Gastrocnemius medialis (tissue), 4 donors: Measurements from ENCODE around the gene CAPZB. TPM values are rescaled to one million over a fixed set of nuclear protein-coding genes. Genes with fewer than 3 reads are reported as not detected.
A peak's percentile ranks its signal among the peaks of the same experiment; 100 is the strongest.

Experiments
- ATAC-seq, 2 donors: fragments of 150-250 bp; one replicate each; pipeline ENCODE4 v1.9.1; 2016
- DNase-seq, 2 donors: peaks; one replicate each; pipeline ENCODE4 v3.0.0-alpha.2; 2019
- H3K27ac ChIP-seq, 4 donors: fragments of 200-600 bp; sonication (generic); 1 replicate in 1 of 4; 2 replicates in 3 of 4; pipeline ENCODE4 v1.5.1; 2016 to 2018; ENCODE audit warnings: mild to moderate bottlenecking in 2 of 4, moderate library complexity in 1 of 4
- H3K27me3 ChIP-seq, 3 donors: fragments of 200-600 bp; sonication (generic) in 2 of 3; 1 replicate in 1 of 3; 2 replicates in 2 of 3; pipeline versions ENCODE4 v1.5.1 to v1.6.0; 2016 to 2019; ENCODE audit warnings: mild to moderate bottlenecking in 1 of 3, moderate library complexity in 1 of 3
- H3K36me3 ChIP-seq, 2 donors: fragments of 200-600 bp; sonication (generic) in 1 of 2; one replicate each; pipeline ENCODE4 v1.5.1; 2017 to 2018
- H3K4me1 ChIP-seq, 2 donors: fragments of 200-600 bp; sonication (generic) in 1 of 2; one replicate each; pipeline ENCODE4 v1.5.1; 2016 to 2017; ENCODE audit warnings: mild to moderate bottlenecking in 2 of 2
- H3K4me3 ChIP-seq, 4 donors: fragments of 200-600 bp; sonication (generic) in 3 of 4; 1 replicate in 1 of 4; 2 replicates in 3 of 4; pipeline ENCODE4 v1.5.1; 2016 to 2019; ENCODE audit warnings: mild to moderate bottlenecking in 2 of 4
- H3K9me3 ChIP-seq, 3 donors: fragments of 200-600 bp; sonication (generic) in 2 of 3; 1 replicate in 1 of 3; 2 replicates in 2 of 3; pipeline ENCODE4 v1.5.1; 2016 to 2019
- POLR2A ChIP-seq, 2 donors: fragments of 450-650 bp; IDR thresholded peaks; one replicate each; pipeline ENCODE4 v1.6.1; 2017; ENCODE audit warnings: antibody characterized with exemption in 2 of 2, mild to moderate bottlenecking in 2 of 2, moderate library complexity in 2 of 2
- in situ Hi-C, 4 donors: fragments of 200-750 bp; cut with MboI; loops; one replicate each; pipeline versions ENCODE4 v1.15.0 to v1.8.0; 2017; ENCODE audit warnings: low sequenced_read_pairs in 4 of 4
- intact Hi-C: fragments of 100-400 bp; cut with DNase I; formaldehyde crosslinking; loops from one replicate; pipeline ENCODE4 v1.15.1; 2023; ENCODE audit warnings: low total_unique reads
- total RNA-seq, 4 donors: library from RNA; depleted of rRNA; stranded (reverse); fragments of >200 nt; gene quantifications; one replicate each; pipeline versions ENCODE4 v1.1.0 to v1.2.3, GENCODE V29; 2016
- TF ChIP-seq, protein P1 (sequence below), 5 experiments: fragments of 450-650 bp in 3 of 5; fragments of 200-600 bp in 2 of 5; sonication (generic) in 2 of 5; IDR thresholded peaks in 4 of 5; conservative IDR thresholded peaks in 1 of 5; 1 replicate in 4 of 5; 2 replicates in 1 of 5; pipeline ENCODE4 v1.5.1; 2016 to 2019; ENCODE audit warnings: antibody characterized with exemption in 5 of 5, mild to moderate bottlenecking in 3 of 5, moderate library complexity in 3 of 5

The CAPZB gene
- total RNA-seq, 4 donors from 2014 or later: 48.6 to 93.8 (median 74.9) TPM

DNA sequence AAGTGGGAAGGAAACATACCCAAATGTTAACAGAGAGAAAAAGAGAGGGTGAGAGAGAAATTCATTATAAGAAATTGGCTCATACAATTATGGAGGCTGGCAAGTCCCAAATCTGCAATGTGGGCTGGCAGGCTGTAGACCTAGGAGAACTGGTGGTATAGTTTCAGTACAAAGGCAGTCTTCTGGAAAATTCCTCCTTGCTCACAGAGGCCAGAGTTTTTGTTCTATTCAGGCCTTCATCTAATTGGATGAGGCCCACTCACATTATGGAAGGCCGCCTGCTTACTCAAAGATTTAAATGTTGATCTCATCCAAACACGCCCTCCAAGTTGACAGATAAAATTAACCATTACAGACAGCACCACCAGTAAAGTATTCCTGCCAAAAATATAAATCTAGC, 36.1 kb upstream of the CAPZB start:
- in situ Hi-C loops: no loop called here
- Histone ChIP-seq H3K4me1 (no peaks in the 10 kb centered on the region), H3K36me3 (no peaks in the 10 kb centered on the region), H3K9me3 (no peaks in the 10 kb centered on the region), H3K4me3 (no peak overlapping the region), H3K27me3 (no peaks in the 10 kb centered on the region), H3K27ac (no peak overlapping the region)
- TF ChIP-seq POLR2A (IDR thresholded peaks at IDR 0.05): no peak
- TF ChIP-seq, protein P1, sequence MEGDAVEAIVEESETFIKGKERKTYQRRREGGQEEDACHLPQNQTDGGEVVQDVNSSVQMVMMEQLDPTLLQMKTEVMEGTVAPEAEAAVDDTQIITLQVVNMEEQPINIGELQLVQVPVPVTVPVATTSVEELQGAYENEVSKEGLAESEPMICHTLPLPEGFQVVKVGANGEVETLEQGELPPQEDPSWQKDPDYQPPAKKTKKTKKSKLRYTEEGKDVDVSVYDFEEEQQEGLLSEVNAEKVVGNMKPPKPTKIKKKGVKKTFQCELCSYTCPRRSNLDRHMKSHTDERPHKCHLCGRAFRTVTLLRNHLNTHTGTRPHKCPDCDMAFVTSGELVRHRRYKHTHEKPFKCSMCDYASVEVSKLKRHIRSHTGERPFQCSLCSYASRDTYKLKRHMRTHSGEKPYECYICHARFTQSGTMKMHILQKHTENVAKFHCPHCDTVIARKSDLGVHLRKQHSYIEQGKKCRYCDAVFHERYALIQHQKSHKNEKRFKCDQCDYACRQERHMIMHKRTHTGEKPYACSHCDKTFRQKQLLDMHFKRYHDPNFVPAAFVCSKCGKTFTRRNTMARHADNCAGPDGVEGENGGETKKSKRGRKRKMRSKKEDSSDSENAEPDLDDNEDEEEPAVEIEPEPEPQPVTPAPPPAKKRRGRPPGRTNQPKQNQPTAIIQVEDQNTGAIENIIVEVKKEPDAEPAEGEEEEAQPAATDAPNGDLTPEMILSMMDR (IDR thresholded peaks at IDR 0.05 in 4 of 5, conservative IDR thresholded peaks at IDR 0.05 in 1 of 5): no peak
- intact Hi-C loops: no loop called here
- no peak for DNase-seq
- no peak for ATAC-seq

DNA sequence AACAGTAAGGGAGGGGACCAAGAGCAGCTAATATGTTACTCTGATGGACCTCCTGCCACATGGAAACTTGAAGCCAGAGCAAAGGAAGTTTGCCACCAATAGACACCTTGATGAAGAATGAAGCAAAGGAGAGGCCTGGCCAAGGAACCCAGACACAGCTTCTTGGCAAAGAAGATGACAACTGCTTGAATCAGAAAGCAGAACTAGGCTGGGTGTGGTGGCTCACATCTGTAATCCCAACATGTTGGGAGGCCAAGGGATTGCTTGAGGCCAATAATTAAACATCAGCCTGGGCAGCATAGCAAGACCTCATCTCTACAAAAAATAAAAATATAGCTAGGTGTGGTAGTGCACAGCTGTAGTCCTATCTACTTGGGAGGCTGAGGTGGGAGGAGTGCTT, 31.7 kb upstream of the CAPZB start:
- Histone ChIP-seq H3K36me3 (no peaks in the 10 kb centered on the region), H3K4me3 (no peak overlapping the region), H3K27ac (no peak overlapping the region), H3K4me1 (no peaks in the 10 kb centered on the region), H3K9me3 (no peaks in the 10 kb centered on the region), H3K27me3 (no peaks in the 10 kb centered on the region)
- intact Hi-C loops: no loop called here
- ATAC-seq: no peak
- in situ Hi-C loops: no loop called here
- TF ChIP-seq, protein P1 (IDR thresholded peaks at IDR 0.05 in 4 of 5, conservative IDR thresholded peaks at IDR 0.05 in 1 of 5): no peak
- no peak for TF ChIP-seq POLR2A (IDR thresholded peaks at IDR 0.05)
- no peak for DNase-seq

DNA sequence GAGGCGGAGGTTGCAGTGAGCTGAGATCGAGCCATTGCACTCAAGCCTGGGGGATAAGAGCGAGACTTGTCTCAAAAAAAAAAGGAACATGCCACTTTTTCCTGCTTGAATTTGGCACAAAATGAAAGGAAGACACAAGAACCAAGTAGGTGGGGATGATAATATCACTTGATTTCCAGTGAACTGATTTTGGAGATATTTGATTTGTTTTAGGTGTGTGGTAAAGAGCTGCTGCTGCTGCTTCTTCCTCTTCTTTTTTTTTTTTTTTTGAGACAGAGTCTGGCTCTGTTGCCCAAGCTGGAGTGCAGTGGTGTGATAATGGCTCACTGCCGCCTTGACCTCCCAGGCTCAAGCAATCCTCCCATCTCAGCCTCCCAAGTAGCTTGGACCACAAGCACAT, 29.9 kb upstream of the CAPZB start:
- Histone ChIP-seq H3K4me1 (no peaks in the 10 kb centered on the region), H3K27me3 (no peaks in the 10 kb centered on the region), H3K27ac (peak overlapping the region in 3 of 4 donors; percentile 66 to 68 (median 67)), H3K36me3 (no peaks in the 10 kb centered on the region), H3K4me3 (no peak overlapping the region), H3K9me3 (no peaks in the 10 kb centered on the region)
- ATAC-seq (no peak), DNase-seq (no peak)
- TF ChIP-seq POLR2A (IDR thresholded peaks at IDR 0.05): no peak
- TF ChIP-seq, protein P1 (IDR thresholded peaks at IDR 0.05 in 4 of 5, conservative IDR thresholded peaks at IDR 0.05 in 1 of 5): no peak
- in situ Hi-C loops (no loop called here), intact Hi-C loops (no loop called here)

DNA sequence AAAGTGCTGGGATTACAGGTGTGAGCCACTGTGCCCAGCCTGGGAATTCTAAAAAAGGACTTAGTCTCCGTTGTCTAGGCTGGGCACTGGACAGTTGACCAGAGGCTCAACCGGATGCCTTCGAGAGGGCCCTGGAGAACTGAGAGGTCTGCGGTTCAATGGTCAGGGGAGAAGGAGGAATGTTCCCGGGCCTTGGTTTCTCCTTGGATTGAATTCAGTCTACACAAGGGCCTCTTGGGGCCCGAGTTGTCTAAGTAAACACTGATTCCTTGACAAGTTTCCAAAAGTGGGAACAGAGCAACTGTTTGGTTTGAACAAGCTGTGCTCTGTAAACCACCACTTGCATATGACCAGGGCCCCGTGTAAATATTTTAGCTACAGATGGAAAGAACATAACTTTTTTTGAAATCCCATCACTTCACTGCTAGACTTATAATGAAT, 29.1 kb upstream of the CAPZB start:
- Histone ChIP-seq H3K4me1 (peaks cover 0 to 1% of the 10 kb centered on the region in 2 donors), H3K36me3 (no peaks in the 10 kb centered on the region), H3K9me3 (no peaks in the 10 kb centered on the region), H3K27ac (peak overlapping the region; percentile 54 to 70 (median 68)), H3K27me3 (no peaks in the 10 kb centered on the region), H3K4me3 (no peak overlapping the region)
- in situ Hi-C loops: no loop called here
- peak; percentile 85 to 94 for ATAC-seq
- intact Hi-C loops: no loop called here
- DNase-seq: peak; percentile 62 to 70
- no peak for TF ChIP-seq POLR2A (IDR thresholded peaks at IDR 0.05)
- TF ChIP-seq, protein P1 (IDR thresholded peaks at IDR 0.05 in 4 of 5, conservative IDR thresholded peaks at IDR 0.05 in 1 of 5): no peak

DNA sequence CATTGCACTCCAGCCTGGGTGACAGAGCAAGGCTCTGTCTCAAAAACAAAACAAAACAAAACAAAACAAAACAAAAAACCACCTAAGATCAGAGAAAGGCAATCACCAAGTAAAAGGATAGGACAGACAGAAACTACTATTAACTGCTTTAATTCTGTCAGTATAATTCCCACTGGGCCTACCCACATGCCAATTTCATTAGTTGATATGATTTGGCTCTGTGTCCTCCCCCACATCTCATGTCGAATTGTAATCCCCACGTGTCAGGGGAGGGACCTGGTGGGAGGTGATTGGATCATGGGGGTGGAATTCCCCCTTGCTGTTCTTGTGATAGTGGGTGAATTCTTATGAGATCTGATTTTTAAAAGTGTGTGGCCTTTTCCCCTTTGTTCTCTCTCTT, 27.2 kb upstream of the CAPZB start:
- intact Hi-C loops: no loop called here
- Histone ChIP-seq H3K9me3 (no peaks in the 10 kb centered on the region), H3K27me3 (no peaks in the 10 kb centered on the region), H3K4me1 (peaks cover 0 to 4% of the 10 kb centered on the region in 2 donors), H3K36me3 (no peaks in the 10 kb centered on the region), H3K27ac (no peak overlapping the region), H3K4me3 (no peak overlapping the region)
- ATAC-seq (no peak), DNase-seq (no peak)
- in situ Hi-C loops: no loop called here
- TF ChIP-seq, protein P1 (IDR thresholded peaks at IDR 0.05 in 4 of 5, conservative IDR thresholded peaks at IDR 0.05 in 1 of 5): no peak
- no peak for TF ChIP-seq POLR2A (IDR thresholded peaks at IDR 0.05)
